Panc1 (cell line): ENCODE measurements around the gene PTPMT1. TPM values are rescaled to one million over a fixed set of nuclear protein-coding genes. Genes with fewer than 3 reads are reported as not detected.
A peak's percentile ranks its signal among the peaks of the same experiment; 100 is the strongest.

Experiments used
- ATAC-seq: fragments of 200-7000 bp; cut with Tn5 transposase; 2 replicates; pipeline ENCODE4 v1.9.1; 2020; ENCODE audit warnings: mild to moderate bottlenecking, moderate library complexity
- BruUV-seq: library from RNA; stranded (reverse); fragments of 400-500 nt; replicated peaks from 2 replicates; lab custom pipeline; 2021; lab: Mats Ljungman, UMichigan
- CTCF ChIA-PET: fragments of 300-600 bp; sonication (Branson Sonifier 250); formaldehyde crosslinking; loops from one replicate; lab custom pipeline; 2022; ENCODE audit warnings: antibody characterized with exemption; lab: Charles Lee
- POLR2A ChIA-PET: fragments of 300-600 bp; sonication (Branson Sonifier 250); formaldehyde crosslinking; loops from one replicate; lab custom pipeline; 2022; ENCODE audit warnings: antibody characterized with exemption; lab: Charles Lee
- DNase-seq: peaks from one replicate; pipeline ENCODE4 v3.0.0-alpha.2; 2010; ENCODE audit warnings: low read depth, low spot score
- H3K27ac ChIP-seq: 2 replicates; pipeline ENCODE4 v1.5.1; 2011; ENCODE audit warnings: mild to moderate bottlenecking, low read length, inconsistent platforms
- H3K27me3 ChIP-seq: fragments of 200-500 bp; sonication (Bioruptor generic); 2 replicates; pipeline ENCODE4 v1.6.0; 2014; ENCODE audit warnings: low read length, inconsistent platforms; ENCODE audit not compliant: control insufficient read depth, insufficient read depth
- H3K36me3 ChIP-seq: fragments of 200-500 bp; sonication (Bioruptor generic); 2 replicates; pipeline ENCODE4 v1.5.1; 2014; ENCODE audit warnings: inconsistent platforms, mild to moderate bottlenecking, low read length, moderate library complexity; ENCODE audit not compliant: control insufficient read depth, insufficient read depth
- H3K4me1 ChIP-seq: 2 replicates; pipeline ENCODE4 v1.5.1; 2011; ENCODE audit warnings: inconsistent platforms, mild to moderate bottlenecking, low read length, moderate library complexity; ENCODE audit not compliant: control insufficient read depth, insufficient read depth
- H3K4me3 ChIP-seq, 2 experiments: 2 replicates each; pipeline ENCODE4 v1.5.1; 2011 to 2012; ENCODE audit warnings: low read depth in 2 of 2, low read length in 2 of 2, mild to moderate bottlenecking in 2 of 2, inconsistent platforms in 1 of 2, moderate library complexity in 1 of 2
- H3K9me3 ChIP-seq: fragments of 200-500 bp; sonication (Bioruptor generic); 2 replicates; pipeline ENCODE4 v1.5.1; 2014; ENCODE audit warnings: low read depth, mild to moderate bottlenecking, inconsistent platforms, low read length, moderate library complexity; ENCODE audit not compliant: control insufficient read depth, insufficient read depth
- CTCF ChIP-seq: fragments of 450-650 bp; IDR thresholded peaks from 2 replicates; pipeline ENCODE4 v1.5.1; 2017; ENCODE audit warnings: mild to moderate bottlenecking
- POLR2AphosphoS5 ChIP-seq: IDR thresholded peaks from 2 replicates; pipeline ENCODE4 v1.6.1; 2012; ENCODE audit warnings: mild to moderate bottlenecking, low read depth, low read length, moderate library complexity
- REST ChIP-seq, 2 experiments: IDR thresholded peaks; 2 replicates each; pipeline ENCODE4 v1.6.1; 2011 to 2012; ENCODE audit warnings: low read depth in 2 of 2, control low read depth in 1 of 2, low read length in 1 of 2, mild to moderate bottlenecking in 1 of 2, moderate library complexity in 1 of 2; ENCODE audit not compliant: insufficient read depth in 1 of 2
- SIN3A ChIP-seq: IDR thresholded peaks from 2 replicates; pipeline ENCODE4 v1.6.1; 2012; ENCODE audit warnings: low read depth, mild to moderate bottlenecking, low read length, moderate library complexity, borderline replicate concordance; ENCODE audit not compliant: insufficient read depth
- TCF7L2 ChIP-seq: IDR thresholded peaks from 2 replicates; pipeline ENCODE4 v1.6.1; 2011; ENCODE audit warnings: mild to moderate bottlenecking, low read depth, low read length, inconsistent platforms
- in situ Hi-C: cut with HindIII; loops from 2 replicates; pipeline ENCODE4 v1.10.0; 2016; ENCODE audit warnings: low sequenced_read_pairs, low pct_unique_long_range_greater_than_20kb
- intact Hi-C: fragments of 100-400 bp; cut with micrococcal nuclease; formaldehyde crosslinking; loops from one replicate; pipeline ENCODE4 v1.10.0; 2022; ENCODE audit not compliant: unreplicated experiment
- total RNA-seq: library from RNA; stranded (reverse); gene quantifications from one replicate; pipeline ENCODE4 v1.2.1, GENCODE V29; 2021; ENCODE audit not compliant: unreplicated experiment

Gene PTPMT1
- total RNA-seq, 1 experiment from 2014 or later = 81.0 TPM

- ChIA-PET CTCF (no interaction called here), POLR2A (no interaction called here)
- H3K36me3 ChIP-seq = no peaks in the 10 kb centered on the region
- 0 out of 2 replicates have a peak, but pooled peaks have one; percentile 19 for ATAC-seq
- peak overlapping the region; percentile 35 to 45 for H3K4me3 ChIP-seq
- H3K27ac ChIP-seq = no peak overlapping the region
- TF ChIP-seq SIN3A = no peak
- no peak for TF ChIP-seq REST (IDR thresholded peaks at IDR 0.05; ENCODE audit: insufficient read depth in 1 of 2, low read depth in 2 of 2, low read length in 1 of 2)
- TF ChIP-seq CTCF = no peak
- TF ChIP-seq POLR2AphosphoS5 = no peak
- TF ChIP-seq TCF7L2 = no peak
- no TSS peak for BruUV-seq
- peaks cover 4% of the 10 kb centered on the region for H3K4me1 ChIP-seq
- peaks cover 6% of the 10 kb centered on the region; the same call in 1 of the 2 replicates for H3K27me3 ChIP-seq
- intact Hi-C loops (no loop called here), in situ Hi-C loops (no loop called here)
- DNase-seq = no peak
- no peaks in the 10 kb centered on the region for H3K9me3 ChIP-seq
Observed at GRCh38 chr11:47593492-47593933, 28.1 kb downstream of the PTPMT1 start.

DNA sequence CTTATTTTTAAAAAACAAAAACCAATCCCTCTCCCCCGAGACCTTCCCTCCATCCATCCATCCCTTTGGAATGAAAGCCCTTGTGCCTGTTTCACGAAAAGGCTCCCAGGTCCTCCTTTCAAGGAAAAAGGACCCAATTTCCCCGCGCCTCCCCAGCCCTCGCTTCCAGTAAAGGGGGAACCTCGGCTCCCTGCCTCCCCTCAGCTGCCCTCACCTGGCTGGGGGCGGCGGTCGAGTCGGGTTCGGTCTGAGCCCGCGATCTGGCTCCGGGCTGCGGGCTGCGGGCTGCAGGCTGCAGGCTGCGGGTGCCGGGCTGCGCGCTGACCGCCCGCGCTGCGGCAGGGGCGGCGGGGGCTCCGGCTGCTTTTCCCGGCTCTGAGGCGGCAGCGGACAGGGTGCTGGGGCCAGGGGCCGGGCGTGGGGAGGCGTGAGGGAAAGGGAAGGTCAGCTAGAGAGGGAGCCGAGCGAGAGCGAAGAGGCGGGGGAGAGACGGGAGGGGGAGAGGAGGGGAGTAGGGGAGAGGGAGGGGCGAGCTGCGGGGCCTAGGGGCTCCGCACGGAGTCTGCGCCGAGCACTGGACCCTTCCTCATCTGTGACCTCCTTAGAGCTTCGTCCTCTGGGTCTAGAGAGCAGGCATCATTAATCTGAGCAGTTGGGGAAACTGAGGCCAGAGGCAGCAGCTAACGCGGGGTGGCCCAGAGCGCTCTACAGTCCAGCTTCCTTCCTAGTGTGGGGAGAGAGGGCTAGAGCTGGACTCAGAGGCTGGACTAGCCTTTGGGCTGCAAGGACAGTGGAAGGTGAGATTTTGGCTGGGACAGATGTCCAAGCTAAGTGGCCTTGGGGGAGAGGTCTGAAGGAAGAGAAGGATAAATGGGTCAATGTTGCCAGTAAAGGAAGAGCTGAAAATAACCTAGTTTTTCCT is 28.8 kb downstream of the PTPMT1 start, which contains the start of gene C1QTNF4:
C1QTNF4 (minus strand) TSS at position 478 of the 922 bp plus-strand sequence. CDS start 3,601 bp downstream, outside the sequence.
- no peak for TF ChIP-seq REST (IDR thresholded peaks at IDR 0.05; ENCODE audit: insufficient read depth in 1 of 2, low read depth in 2 of 2, low read length in 1 of 2)
- TF ChIP-seq CTCF = no peak
- no peak for TF ChIP-seq TCF7L2
- TF ChIP-seq SIN3A = no peak
- TF ChIP-seq POLR2AphosphoS5 = no peak
- CTCF ChIA-PET = no interaction called here
- in situ Hi-C loops (no loop called here), intact Hi-C loops (no loop called here)
- ATAC-seq (peak; percentile 22; the same call in 1 of the 2 replicates), DNase-seq (no peak)
- Histone ChIP-seq H3K9me3 (no peaks in the 10 kb centered on the region), H3K27ac (no peak within 1 kb of the TSS), H3K4me3 (peak within 1 kb of the TSS; percentile 35 to 45), H3K36me3 (no peaks in the 10 kb centered on the region), H3K27me3 (peaks cover 6% of the 10 kb centered on the region; the same call in 1 of the 2 replicates), H3K4me1 (peaks cover 4% of the 10 kb centered on the region)
- BruUV-seq = no TSS peak
- POLR2A ChIA-PET = no interaction called here
